Erythroblast (primary cell): ENCODE measurements around the gene CDC16.

Experiments
- GATA1 ChIP-seq: IDR thresholded peaks from 2 replicates; pipeline ENCODE4 v1.6.1; 2011; ENCODE audit warnings: low read depth, mild to moderate bottlenecking, control low read depth, low read length, moderate library complexity
- POLR2A ChIP-seq: IDR thresholded peaks from 2 replicates; pipeline ENCODE4 v1.6.1; 2011; ENCODE audit warnings: mild to moderate bottlenecking, low read length

DNA sequence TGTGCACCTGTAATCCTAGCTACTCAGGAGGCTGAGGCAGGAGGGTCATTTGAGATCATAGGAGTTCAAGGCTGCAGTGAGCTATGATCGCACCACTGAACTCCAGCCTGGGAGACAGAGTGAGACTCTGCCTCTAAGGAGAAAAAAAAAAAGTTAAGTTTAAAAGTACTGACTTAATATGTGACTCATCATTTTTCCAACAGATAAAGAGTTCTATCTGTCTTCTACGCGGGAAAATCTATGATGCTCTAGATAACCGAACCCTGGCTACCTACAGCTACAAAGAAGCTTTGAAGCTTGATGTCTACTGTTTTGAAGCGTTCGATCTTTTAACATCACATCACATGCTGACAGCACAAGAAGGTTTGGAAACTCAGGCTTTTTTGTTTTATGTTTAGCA lies 7.2 kb downstream of the CDC16 start:
- no peak for TF ChIP-seq POLR2A
- no peak for TF ChIP-seq GATA1
